CD14-positive monocyte (primary cell): ENCODE data around the gene HENMT1. TPM values are rescaled to one million over a fixed set of nuclear protein-coding genes. Genes with fewer than 3 reads are reported as not detected.

Experiments used
- DNase-seq, 3 donors: peaks; one replicate each; pipeline ENCODE4 v3.0.0-alpha.2; 2011 to 2022
- H2AFZ ChIP-seq: 2 replicates; pipeline ENCODE4 v1.6.0; 2012; ENCODE audit warnings: mild to moderate bottlenecking, low read depth, low read length, inconsistent platforms; ENCODE audit not compliant: insufficient read depth, poor library complexity, severe bottlenecking
- H3K27ac ChIP-seq, 2 donors: 1 replicate in 1 of 2; 2 replicates in 1 of 2; pipeline ENCODE4 v1.5.1; 2012 to 2013; ENCODE audit warnings: low read length in 2 of 2, control low read depth in 1 of 2, inconsistent platforms in 1 of 2, low read depth in 1 of 2, mild to moderate bottlenecking in 1 of 2
- H3K27me3 ChIP-seq, 2 donors: one replicate each; pipeline versions ENCODE4 v1.6.0 to v1.6.1; 2011 to 2013; ENCODE audit warnings: low read length in 2 of 2; ENCODE audit not compliant: control insufficient read depth in 2 of 2, insufficient read depth in 2 of 2
- H3K36me3 ChIP-seq, 2 donors: replicated peaks in 1 of 2; 1 replicate in 1 of 2; 2 replicates in 1 of 2; pipeline versions ENCODE4 v1.5.1 to v1.6.1; 2012 to 2013; ENCODE audit warnings: low read length in 2 of 2, control low read depth in 1 of 2, inconsistent platforms in 1 of 2, mild to moderate bottlenecking in 1 of 2; ENCODE audit not compliant: insufficient read depth in 2 of 2, control insufficient read depth in 1 of 2
- H3K4me1 ChIP-seq, 2 donors: 1 replicate in 1 of 2; 2 replicates in 1 of 2; pipeline versions ENCODE4 v1.5.1 to v1.6.1; 2012 to 2013; ENCODE audit warnings: low read length in 2 of 2, control low read depth in 1 of 2, inconsistent platforms in 1 of 2, mild to moderate bottlenecking in 1 of 2, moderate library complexity in 1 of 2; ENCODE audit not compliant: insufficient read depth in 2 of 2, control insufficient read depth in 1 of 2
- H3K4me2 ChIP-seq: replicated peaks from 2 replicates; pipeline ENCODE3; 2012; ENCODE audit warnings: low read length, moderate library complexity, mild to moderate bottlenecking; ENCODE audit not compliant: poor library complexity, severe bottlenecking; ENCODE audit errors: extremely low read depth
- H3K4me3 ChIP-seq, 3 experiments: fragments of 200-600 bp in 1 of 3; sonication (generic) in 1 of 3; replicated peaks in 1 of 3; 1 replicate in 2 of 3; 2 replicates in 1 of 3; pipeline ENCODE4 v1.5.1; 2011 to 2013; ENCODE audit warnings: low read length in 3 of 3, mild to moderate bottlenecking in 3 of 3, control low read depth in 2 of 3, low read depth in 2 of 3, inconsistent platforms in 1 of 3, moderate library complexity in 1 of 3
- H3K79me2 ChIP-seq: 2 replicates; pipeline ENCODE4 v1.6.0; 2012; ENCODE audit warnings: mild to moderate bottlenecking, control low read depth, inconsistent platforms, low read length, moderate library complexity; ENCODE audit not compliant: insufficient read depth
- H3K9ac ChIP-seq: 2 replicates; pipeline ENCODE4 v1.6.0; 2017; ENCODE audit warnings: low read length, mild to moderate bottlenecking; ENCODE audit not compliant: insufficient read depth, poor library complexity, severe bottlenecking
- H3K9me3 ChIP-seq, 2 donors: replicated peaks in 1 of 2; 1 replicate in 1 of 2; 2 replicates in 1 of 2; pipeline versions ENCODE4 v1.5.1 to v1.6.1; 2012 to 2013; ENCODE audit warnings: low read length in 2 of 2, control low read depth in 1 of 2; ENCODE audit not compliant: control insufficient read depth in 1 of 2, insufficient read depth in 1 of 2
- H4K20me1 ChIP-seq: 2 replicates; pipeline ENCODE4 v1.6.0; 2012; ENCODE audit warnings: mild to moderate bottlenecking, low read length, control low read depth, moderate library complexity; ENCODE audit not compliant: insufficient read depth
- H3K27ac Mint-ChIP-seq, 7 donors: one replicate each; pipeline ENCODE4 v1.8.0; 2020; ENCODE audit warnings: mild to moderate bottlenecking in 7 of 7, mixed read lengths in 7 of 7, moderate library complexity in 6 of 7, inconsistent platforms in 2 of 7
- H3K27me3 Mint-ChIP-seq, 3 donors: one replicate each; pipeline ENCODE4 v1.8.0; 2021 to 2022; ENCODE audit warnings: low read depth in 3 of 3, mild to moderate bottlenecking in 3 of 3, mixed read lengths in 3 of 3, moderate library complexity in 3 of 3, inconsistent platforms in 1 of 3
- H3K36me3 Mint-ChIP-seq, 2 donors: one replicate each; pipeline ENCODE4 v1.8.0; 2020; ENCODE audit warnings: mixed read lengths in 2 of 2, inconsistent platforms in 1 of 2, mild to moderate bottlenecking in 1 of 2
- H3K4me1 Mint-ChIP-seq: one replicate; pipeline ENCODE4 v1.8.0; 2020; ENCODE audit warnings: mild to moderate bottlenecking, mixed read lengths
- H3K4me3 Mint-ChIP-seq, 2 donors: one replicate each; pipeline ENCODE4 v1.8.0; 2020; ENCODE audit warnings: mild to moderate bottlenecking in 2 of 2, mixed read lengths in 2 of 2, moderate library complexity in 1 of 2
- H3K9me3 Mint-ChIP-seq, 7 donors: one replicate each; pipeline ENCODE4 v1.8.0; 2020 to 2022; ENCODE audit warnings: mixed read lengths in 7 of 7, mild to moderate bottlenecking in 6 of 7, moderate library complexity in 6 of 7, inconsistent platforms in 2 of 7
- CTCF ChIP-seq: fragments of 200-600 bp; IDR thresholded peaks from one replicate; pipeline ENCODE4 v1.8.0; 2022; ENCODE audit warnings: antibody characterized with exemption, mild to moderate bottlenecking
- WGBS: methylation state at CpG from one replicate; pipeline ENCODE4 v1.1.5; 2013; ENCODE audit warnings: missing lambda C conversion rate; ENCODE audit not compliant: insufficient coverage; 5-methylcytosine and 5-hydroxymethylcytosine counted together
- intact Hi-C, 2 donors: fragments of 100-400 bp; cut with micrococcal nuclease; formaldehyde crosslinking; loops; one replicate each; pipeline versions ENCODE4 v1.15.0 to v1.15.1; 2023
- polyA plus RNA-seq, 3 donors: library from polyadenylated mRNA; depleted of rRNA in 1 of 3; unstranded in 2 of 3; stranded (reverse) in 1 of 3; fragments of 300-500 nt in 2 of 3; fragments of >200 nt in 1 of 3; fragmentation: Illumina TruSeq in 2 of 3; gene quantifications; 1 replicate in 2 of 3; 2 replicates in 1 of 3; pipeline ENCODE4 v1.2.3, GENCODE V29; 2012 to 2021

The HENMT1 gene
- polyA plus RNA-seq, 3 donors: 10.5 to 14.5 (median 13.4) TPM

GRCh38 chr1:108624069-108624468, 36.8 kb downstream of the HENMT1 start:
- no peaks in the 10 kb centered on the region for H3K4me1 ChIP-seq
- H3K9me3 ChIP-seq: no peaks in the 10 kb centered on the region
- H2AFZ ChIP-seq: no peak overlapping the region
- H3K4me3 ChIP-seq: no peak overlapping the region
- no peaks in the 10 kb centered on the region for H3K27me3 ChIP-seq
- Mint-ChIP-seq H3K4me1 (no peaks in the 10 kb centered on the region), H3K27me3 (peaks cover 0 to 5% (median 0%) of the 10 kb centered on the region in 3 donors), H3K36me3 (peaks cover 52 to 70% of the 10 kb centered on the region in 2 donors), H3K4me3 (no peak overlapping the region), H3K27ac (no peak overlapping the region), H3K9me3 (no peaks in the 10 kb centered on the region)
- peaks cover 44 to 83% of the 10 kb centered on the region in 2 donors for H3K36me3 ChIP-seq
- no peak overlapping the region for H3K9ac ChIP-seq
- H3K27ac ChIP-seq: no peak overlapping the region
- no peak for TF ChIP-seq CTCF
- no peaks in the 10 kb centered on the region for H3K79me2 ChIP-seq
- 100% methylated on average over 1 of the region's 1 CpG for WGBS
- H3K4me2 ChIP-seq: no peak overlapping the region
- intact Hi-C loops: no loop called here
- DNase-seq: no peak
- H4K20me1 ChIP-seq: no peaks in the 10 kb centered on the region

GRCh38 chr1:108617724-108618056, 43.2 kb downstream of the HENMT1 start:
- Histone ChIP-seq H3K27me3 (no peaks in the 10 kb centered on the region), H3K4me1 (no peaks in the 10 kb centered on the region), H3K27ac (no peak overlapping the region), H3K79me2 (no peaks in the 10 kb centered on the region), H3K9ac (no peak overlapping the region), H3K36me3 (peaks cover 52 to 90% of the 10 kb centered on the region in 2 donors), H3K4me2 (no peak overlapping the region), H4K20me1 (no peaks in the 10 kb centered on the region), H2AFZ (no peak overlapping the region), H3K9me3 (no peaks in the 10 kb centered on the region), H3K4me3 (no peak overlapping the region)
- no peak for DNase-seq
- no peaks in the 10 kb centered on the region for H3K9me3 Mint-ChIP-seq
- peaks cover 0 to 1% (median 0%) of the 10 kb centered on the region in 3 donors for H3K27me3 Mint-ChIP-seq
- no peak overlapping the region for H3K27ac Mint-ChIP-seq
- intact Hi-C loops: no loop called here
- WGBS: 96% methylated on average over 2 of the region's 2 CpGs
- H3K4me3 Mint-ChIP-seq: no peak overlapping the region
- peaks cover 25 to 32% of the 10 kb centered on the region in 2 donors for H3K36me3 Mint-ChIP-seq
- TF ChIP-seq CTCF: no peak
- H3K4me1 Mint-ChIP-seq: no peaks in the 10 kb centered on the region
